GM21619 (cell line): ENCODE data around the gene IFT81.
A peak's percentile ranks its signal among the peaks of the same experiment; 100 is the strongest.
"Not testable (repeated sequence)": the region's sequence is repeated elsewhere in the genome, so short reads cannot be mapped to it uniquely, and the experiment has no call there.

Source experiments
- ATAC-seq: cut with Tn5 transposase; IDR thresholded peaks from one replicate; pipeline ENCODE4 v1.9.1; 2021; ENCODE audit not compliant: unreplicated experiment

Gene IFT81

GRCh38 chr12:110124269-110124995 lies at the start of gene IFT81:
Gene IFT81, plus strand, starts transcription at chr12:110124357. Its CDS starts 3,024 bp downstream, at chr12:110127381.
- peak; percentile 87 for ATAC-seq

- no peak for ATAC-seq
These were observed 48.3 kb upstream of the IFT81 start for GRCh38 chr12:110075880-110076279.

GRCh38 chr12:110077800-110078199 lies 46.4 kb upstream of the IFT81 start:
- ATAC-seq = no peak

- ATAC-seq = peak; percentile 84
These were observed 44.4 kb upstream of the IFT81 start for GRCh38 chr12:110079477-110080400.

- no peak for ATAC-seq
These were observed 43.7 kb upstream of the IFT81 start for GRCh38 chr12:110080410-110080809.

- ATAC-seq = no peak
These were observed 39.7 kb upstream of the IFT81 start for GRCh38 chr12:110084314-110085015.

- not testable (repeated sequence) for ATAC-seq
These were observed 35.9 kb upstream of the IFT81 start for GRCh38 chr12:110088216-110088615.

- no peak for ATAC-seq
These were observed 35.2 kb upstream of the IFT81 start for GRCh38 chr12:110088936-110089335.

- no peak for ATAC-seq
These were observed 33.7 kb upstream of the IFT81 start for GRCh38 chr12:110090266-110091135.

- no peak for ATAC-seq
These were observed 32.9 kb upstream of the IFT81 start for GRCh38 chr12:110091136-110091711.

- no peak for ATAC-seq
These were observed 30.4 kb upstream of the IFT81 start for GRCh38 chr12:110093631-110094311.

- peak; percentile 89 for ATAC-seq
These were observed 23.7 kb upstream of the IFT81 start for GRCh38 chr12:110100315-110100970.

- ATAC-seq = no peak
These were observed 21.9 kb upstream of the IFT81 start for GRCh38 chr12:110102255-110102654.

- ATAC-seq = no peak
These were observed 19.7 kb upstream of the IFT81 start for GRCh38 chr12:110104188-110105094.

- ATAC-seq = no peak
These were observed 19.0 kb upstream of the IFT81 start for GRCh38 chr12:110105159-110105558.

- ATAC-seq = no peak
These were observed 18.2 kb upstream of the IFT81 start for GRCh38 chr12:110105986-110106385.

GRCh38 chr12:110107369-110108281 lies 16.5 kb upstream of the IFT81 start:
- ATAC-seq = no peak
